Duodenal mucosa (tissue), 2 donors: Measurements from ENCODE around the gene KLK13.

Experiments used
- H3K27ac ChIP-seq: one replicate; pipeline ENCODE4 v1.7.0; 2013; ENCODE audit warnings: low read depth, low read length
- H3K27me3 ChIP-seq, 2 donors: one replicate each; pipeline ENCODE4 v1.7.0; 2013; ENCODE audit warnings: low read length in 2 of 2, control low read depth in 1 of 2; ENCODE audit not compliant: insufficient read depth in 2 of 2, control insufficient read depth in 1 of 2
- H3K36me3 ChIP-seq, 2 donors: one replicate each; pipeline ENCODE4 v1.7.0; 2013; ENCODE audit warnings: low read length in 2 of 2, control low read depth in 1 of 2; ENCODE audit not compliant: insufficient read depth in 2 of 2, control insufficient read depth in 1 of 2
- H3K4me1 ChIP-seq, 2 donors: one replicate each; pipeline ENCODE4 v1.7.0; 2013; ENCODE audit warnings: low read length in 2 of 2, control low read depth in 1 of 2; ENCODE audit not compliant: insufficient read depth in 2 of 2, control insufficient read depth in 1 of 2
- H3K4me3 ChIP-seq, 2 donors: one replicate each; pipeline ENCODE4 v1.7.0; 2013; ENCODE audit warnings: low read length in 2 of 2, low read depth in 1 of 2
- H3K9ac ChIP-seq, 2 donors: one replicate each; pipeline ENCODE4 v1.7.0; 2013; ENCODE audit warnings: low read length in 2 of 2, low read depth in 1 of 2
- H3K9me3 ChIP-seq, 2 donors: one replicate each; pipeline ENCODE4 v1.7.0; 2013; ENCODE audit warnings: low read length in 2 of 2, control low read depth in 1 of 2; ENCODE audit not compliant: control insufficient read depth in 1 of 2

The KLK13 gene

DNA sequence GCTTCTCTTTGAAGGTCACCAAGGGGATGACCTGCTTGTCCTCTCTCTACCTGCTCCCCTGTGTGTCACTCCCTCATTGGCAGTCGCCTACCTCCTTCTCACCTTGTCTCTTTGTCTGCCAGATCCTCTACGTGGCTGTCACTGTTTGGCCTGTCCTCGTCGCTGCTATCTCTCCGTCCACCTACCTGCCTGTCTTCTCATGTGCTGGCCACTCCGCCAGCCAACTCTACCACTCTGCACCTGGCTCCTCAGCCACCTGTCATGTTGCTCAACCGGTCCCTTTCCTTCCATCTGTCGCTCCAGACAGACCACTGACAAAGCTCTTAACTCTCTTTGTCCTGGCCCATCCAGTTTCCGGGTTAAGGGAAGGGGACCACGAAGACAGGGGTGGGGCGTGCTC, 30.2 kb downstream of the KLK13 start, which contains the start of gene KLK12:
TSS of gene KLK12 (minus strand) at position 299 of the 400 bp plus-strand sequence. CDS start 381 bp downstream, outside the sequence.
- Histone ChIP-seq H3K9me3 (no peaks in the 10 kb centered on the region), H3K9ac (no peak within 1 kb of the TSS), H3K4me1 (no peaks in the 10 kb centered on the region), H3K27ac (no peak within 1 kb of the TSS), H3K36me3 (no peaks in the 10 kb centered on the region), H3K27me3 (no peaks in the 10 kb centered on the region), H3K4me3 (no peak within 1 kb of the TSS)

DNA sequence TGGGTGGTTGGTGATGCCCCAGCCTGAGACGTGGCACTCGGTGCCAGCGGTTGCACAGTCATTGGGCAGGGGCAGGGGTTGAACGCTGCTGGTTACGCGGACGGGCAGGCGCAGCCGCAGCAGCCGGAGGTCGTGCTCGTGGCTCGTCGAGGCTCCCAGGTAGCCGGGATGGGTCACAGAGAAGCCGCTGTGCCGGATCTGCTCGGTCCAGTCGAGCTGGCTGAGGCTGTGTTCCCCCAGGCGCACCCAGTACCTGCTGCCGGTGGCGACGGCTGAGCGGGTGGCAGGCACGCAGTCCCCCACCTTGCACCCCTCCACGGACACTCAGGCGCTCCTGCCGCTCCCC, 33.0 kb downstream of the KLK13 start:
- Histone ChIP-seq H3K4me1 (no peaks in the 10 kb centered on the region), H3K36me3 (no peaks in the 10 kb centered on the region), H3K9me3 (no peaks in the 10 kb centered on the region), H3K27me3 (peaks cover 0 to 5% of the 10 kb centered on the region in 2 donors), H3K4me3 (no peak overlapping the region), H3K27ac (no peak overlapping the region), H3K9ac (no peak overlapping the region)

DNA sequence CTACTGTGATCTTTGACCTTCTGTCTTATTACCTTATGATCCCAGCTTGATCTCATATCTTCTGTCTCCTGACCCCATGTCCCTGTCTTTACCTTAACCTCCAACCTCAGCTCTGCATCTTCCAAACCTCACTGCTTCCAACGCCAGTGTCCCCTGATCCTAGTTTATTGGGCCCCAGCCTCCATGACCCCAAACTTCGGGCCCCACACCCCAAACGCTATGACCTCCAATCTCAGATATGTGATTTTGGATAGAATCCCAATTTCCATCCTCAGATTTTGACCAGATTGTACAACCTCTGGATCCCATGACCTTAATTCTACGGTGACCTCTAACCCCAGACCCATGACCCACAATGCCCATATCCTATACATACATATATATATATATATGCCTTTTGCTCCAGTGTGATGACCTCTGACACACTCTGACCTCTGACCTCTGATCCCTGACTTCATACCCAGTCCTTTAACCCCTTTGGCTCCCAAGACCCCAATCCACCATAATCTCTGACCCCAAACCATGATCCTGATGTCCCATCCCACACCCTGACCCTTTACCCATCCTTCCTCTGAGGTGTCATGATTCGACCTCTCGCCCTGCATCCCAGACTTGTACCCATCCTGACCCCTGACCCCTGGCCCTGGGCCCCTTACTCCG, 33.5 kb downstream of the KLK13 start:
- no peaks in the 10 kb centered on the region for H3K36me3 ChIP-seq
- H3K4me1 ChIP-seq, result no peaks in the 10 kb centered on the region
- no peak overlapping the region for H3K9ac ChIP-seq
- H3K27ac ChIP-seq, result no peak overlapping the region
- no peaks in the 10 kb centered on the region for H3K9me3 ChIP-seq
- peaks cover 5 to 10% of the 10 kb centered on the region in 2 donors for H3K27me3 ChIP-seq
- no peak overlapping the region for H3K4me3 ChIP-seq

DNA sequence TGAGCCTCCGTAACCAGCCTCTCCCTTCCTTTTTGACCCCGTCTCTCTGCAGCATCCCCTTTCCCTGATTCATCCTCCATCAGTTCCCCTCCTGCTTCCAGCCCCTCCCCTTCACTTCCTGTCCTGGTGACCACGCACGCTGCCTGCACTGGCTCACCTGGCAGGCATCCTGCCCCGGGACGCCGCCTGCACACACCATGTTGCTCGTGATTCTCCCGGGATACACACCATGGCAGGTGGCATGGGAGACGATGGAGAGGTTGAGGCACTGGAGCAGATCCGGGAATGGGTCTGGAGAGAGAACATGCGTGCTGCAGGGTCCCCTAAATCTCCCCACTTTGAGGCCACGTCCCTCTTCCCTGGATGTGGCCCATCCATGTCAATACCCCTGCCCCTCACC, 34.3 kb downstream of the KLK13 start:
- H3K9ac ChIP-seq, result no peak overlapping the region
- H3K4me1 ChIP-seq, result no peaks in the 10 kb centered on the region
- no peaks in the 10 kb centered on the region for H3K9me3 ChIP-seq
- H3K4me3 ChIP-seq, result no peak overlapping the region
- H3K36me3 ChIP-seq, result no peaks in the 10 kb centered on the region
- no peak overlapping the region for H3K27ac ChIP-seq
- H3K27me3 ChIP-seq, result peaks cover 11 to 14% of the 10 kb centered on the region in 2 donors

DNA sequence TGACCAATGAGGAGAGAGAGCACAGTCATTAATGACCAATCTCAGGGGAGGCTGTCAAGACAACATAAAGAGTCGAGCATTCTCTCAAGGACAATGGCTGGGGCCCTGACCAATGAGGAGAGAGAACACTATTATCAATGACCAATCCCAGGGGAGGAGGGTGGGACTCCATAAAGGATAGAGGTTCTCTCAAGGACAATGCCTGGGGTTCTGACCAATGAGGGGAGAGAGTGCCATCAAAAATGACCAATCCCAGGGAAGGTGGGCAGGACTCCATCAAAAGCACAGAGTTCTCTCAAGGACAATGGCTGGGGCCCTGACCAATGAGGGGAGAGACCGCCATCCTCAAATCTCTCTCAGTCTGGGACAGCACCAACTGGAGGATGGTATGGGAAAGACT, 35.2 kb downstream of the KLK13 start:
- H3K27me3 ChIP-seq, result peaks cover 11 to 14% of the 10 kb centered on the region in 2 donors
- no peaks in the 10 kb centered on the region for H3K4me1 ChIP-seq
- H3K4me3 ChIP-seq, result no peak overlapping the region
- H3K9me3 ChIP-seq, result no peaks in the 10 kb centered on the region
- no peaks in the 10 kb centered on the region for H3K36me3 ChIP-seq
- H3K27ac ChIP-seq, result no peak overlapping the region
- no peak overlapping the region for H3K9ac ChIP-seq

DNA sequence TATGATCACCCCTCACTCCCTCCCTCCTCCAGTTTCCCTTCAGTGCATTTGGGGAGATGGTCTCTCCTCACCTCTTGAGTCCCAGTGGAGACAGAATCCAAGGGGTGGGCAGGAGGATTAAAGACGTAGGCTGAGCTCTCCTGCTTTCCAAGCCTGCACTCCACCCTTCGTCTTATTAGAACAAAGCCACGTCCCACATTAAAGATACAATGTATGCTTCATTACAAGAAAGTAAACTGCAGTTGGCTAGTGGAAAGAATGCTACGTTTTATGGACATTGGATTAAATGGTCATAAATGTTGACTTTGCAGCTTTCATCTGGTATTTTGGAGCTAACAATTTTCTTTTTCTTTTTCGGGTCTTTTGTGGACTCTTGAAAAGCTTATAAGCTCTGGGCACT, 37.0 kb downstream of the KLK13 start:
- H3K27ac ChIP-seq, result no peak overlapping the region
- H3K4me3 ChIP-seq, result no peak overlapping the region
- H3K4me1 ChIP-seq, result no peaks in the 10 kb centered on the region
- H3K36me3 ChIP-seq, result no peaks in the 10 kb centered on the region
- no peak overlapping the region for H3K9ac ChIP-seq
- peaks cover 11 to 19% of the 10 kb centered on the region in 2 donors for H3K27me3 ChIP-seq
- no peaks in the 10 kb centered on the region for H3K9me3 ChIP-seq

DNA sequence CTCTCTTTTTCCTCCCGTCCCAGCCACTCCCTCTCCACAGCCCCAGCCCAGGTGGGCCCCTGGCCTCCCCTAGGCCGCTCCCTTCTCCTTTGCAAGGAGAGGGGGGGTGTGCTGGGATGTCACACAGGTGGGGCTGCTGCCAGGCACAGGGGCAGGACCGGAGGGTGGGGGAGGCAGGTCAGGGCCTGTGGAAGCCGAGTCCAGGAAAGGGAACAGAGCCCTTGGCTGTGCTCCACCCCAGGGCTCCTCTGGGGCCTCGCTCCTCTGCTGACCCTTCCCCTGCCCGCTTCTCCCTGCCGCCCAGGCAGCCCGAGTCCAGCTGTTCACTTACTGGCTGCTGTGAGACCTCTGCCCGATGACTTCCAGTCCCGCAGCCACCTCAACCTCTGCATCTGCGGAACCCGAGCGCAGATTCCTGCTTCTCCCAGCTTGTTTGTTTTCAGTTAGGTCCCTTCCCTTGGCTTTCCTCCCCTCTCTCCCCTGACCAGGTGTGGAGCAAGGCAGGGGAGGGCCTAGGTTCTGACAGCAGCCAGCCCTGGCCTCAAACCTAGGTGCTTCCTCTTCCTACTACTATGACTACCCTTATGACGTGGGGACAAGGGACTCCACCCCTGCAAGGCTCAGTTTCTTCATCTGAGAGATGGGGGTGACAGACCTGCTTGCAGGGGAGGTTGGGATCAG, 37.6 kb downstream of the KLK13 start:
- Histone ChIP-seq H3K4me3 (no peak overlapping the region), H3K27ac (no peak overlapping the region), H3K9me3 (no peaks in the 10 kb centered on the region), H3K27me3 (peaks cover 11 to 19% of the 10 kb centered on the region in 2 donors), H3K9ac (no peak overlapping the region), H3K4me1 (no peaks in the 10 kb centered on the region), H3K36me3 (no peaks in the 10 kb centered on the region)

DNA sequence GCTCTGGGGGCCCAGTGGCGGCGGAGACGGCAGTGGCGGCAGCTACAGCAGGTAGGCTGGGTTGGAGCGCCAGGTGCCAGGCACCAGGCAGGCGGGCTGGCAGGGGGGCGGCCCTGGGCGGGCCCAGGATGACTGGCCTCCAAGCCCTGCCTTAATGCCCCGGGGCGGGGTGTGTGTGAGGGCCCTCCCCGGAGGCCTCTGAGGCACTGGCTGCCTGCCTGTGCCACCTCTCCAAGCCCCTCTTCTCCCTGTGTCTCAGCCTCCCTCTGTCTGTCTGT, 38.4 kb downstream of the KLK13 start, which contains the start of gene KLK11:
TSS of gene KLK11 (minus strand) at position 63 of the 278 bp plus-strand sequence. CDS start 985 bp downstream, outside the sequence.
- H3K9me3 ChIP-seq, result no peaks in the 10 kb centered on the region
- H3K36me3 ChIP-seq, result no peaks in the 10 kb centered on the region
- H3K27ac ChIP-seq, result no peak within 1 kb of the TSS
- no peaks in the 10 kb centered on the region for H3K4me1 ChIP-seq
- H3K27me3 ChIP-seq, result peaks cover 11 to 19% of the 10 kb centered on the region in 2 donors
- H3K4me3 ChIP-seq, result no peak within 1 kb of the TSS
- no peak within 1 kb of the TSS for H3K9ac ChIP-seq

DNA sequence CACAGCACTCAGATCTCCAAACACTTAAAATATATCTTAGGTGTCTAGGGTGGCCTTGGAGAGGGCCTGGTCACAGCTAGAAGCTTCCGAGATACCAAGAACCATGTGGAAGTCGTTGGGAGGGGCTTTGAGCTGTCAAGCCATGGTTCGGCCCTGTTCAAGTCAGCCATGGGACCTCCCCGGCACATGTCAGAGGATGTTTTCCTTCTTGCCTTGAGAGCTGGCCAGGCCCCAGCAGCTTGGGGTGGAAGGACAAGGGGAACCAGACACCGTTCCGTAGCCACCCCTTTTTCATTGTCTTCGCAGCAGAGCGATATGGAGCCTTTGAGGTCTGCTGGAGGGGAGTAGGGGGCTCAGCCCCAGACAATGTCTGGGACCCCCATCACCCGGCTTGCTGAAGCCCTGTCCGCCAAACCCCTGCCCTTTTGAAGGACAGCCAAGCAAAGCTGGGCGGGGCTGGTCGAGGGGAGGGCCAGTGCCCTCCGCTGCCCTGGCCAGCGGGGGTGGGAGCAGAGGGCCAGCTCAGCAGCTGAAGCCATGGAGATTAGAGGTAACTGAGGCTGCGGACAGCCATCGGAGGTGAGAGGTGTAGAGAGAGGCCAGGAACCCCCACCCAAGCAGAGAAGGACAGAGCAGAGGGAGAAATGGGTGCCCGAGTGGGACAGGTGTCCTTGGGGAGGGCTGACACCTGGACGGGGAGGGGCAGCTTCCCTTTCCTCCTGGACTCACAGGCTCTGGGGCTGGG, 38.9 kb downstream of the KLK13 start:
- H3K27me3 ChIP-seq, result peaks cover 11 to 19% of the 10 kb centered on the region in 2 donors
- no peaks in the 10 kb centered on the region for H3K36me3 ChIP-seq
- no peaks in the 10 kb centered on the region for H3K9me3 ChIP-seq
- H3K9ac ChIP-seq, result no peak overlapping the region
- no peak overlapping the region for H3K4me3 ChIP-seq
- no peaks in the 10 kb centered on the region for H3K4me1 ChIP-seq
- H3K27ac ChIP-seq, result no peak overlapping the region

DNA sequence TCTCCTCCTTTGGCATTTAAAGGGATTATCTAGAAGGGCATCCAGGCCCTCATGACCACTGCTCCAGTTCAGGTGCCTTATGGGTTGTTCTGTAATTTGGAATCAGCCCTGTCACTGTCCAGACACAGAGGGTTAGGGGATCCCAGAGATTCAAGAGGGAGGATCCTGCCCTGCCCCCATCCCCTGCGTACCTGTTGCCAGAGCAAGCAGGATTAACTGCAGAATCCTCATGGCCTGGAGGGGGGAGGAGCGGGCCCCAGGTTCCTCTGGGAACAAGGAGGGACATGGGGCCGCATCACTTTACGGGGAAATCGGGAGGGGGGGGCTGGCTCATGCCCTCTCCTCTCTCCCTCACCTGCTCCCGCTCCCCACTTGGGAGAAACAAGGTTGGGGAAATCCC, 39.5 kb downstream of the KLK13 start:
- Histone ChIP-seq H3K9me3 (no peaks in the 10 kb centered on the region), H3K27ac (no peak overlapping the region), H3K27me3 (peaks cover 11 to 19% of the 10 kb centered on the region in 2 donors), H3K9ac (no peak overlapping the region), H3K4me1 (no peaks in the 10 kb centered on the region), H3K36me3 (no peaks in the 10 kb centered on the region), H3K4me3 (no peak overlapping the region)
